HG02678 (cell line): ENCODE measurements around the gene TASL.
"Not testable (repeated sequence)": the region's sequence is repeated elsewhere in the genome, so short reads cannot be mapped to it uniquely, and the experiment has no call there.

Source experiments
- ATAC-seq: cut with Tn5 transposase; IDR thresholded peaks from one replicate; pipeline ENCODE4 v1.9.1; 2021; ENCODE audit warnings: mild to moderate bottlenecking, moderate library complexity; ENCODE audit not compliant: unreplicated experiment

Gene TASL

DNA sequence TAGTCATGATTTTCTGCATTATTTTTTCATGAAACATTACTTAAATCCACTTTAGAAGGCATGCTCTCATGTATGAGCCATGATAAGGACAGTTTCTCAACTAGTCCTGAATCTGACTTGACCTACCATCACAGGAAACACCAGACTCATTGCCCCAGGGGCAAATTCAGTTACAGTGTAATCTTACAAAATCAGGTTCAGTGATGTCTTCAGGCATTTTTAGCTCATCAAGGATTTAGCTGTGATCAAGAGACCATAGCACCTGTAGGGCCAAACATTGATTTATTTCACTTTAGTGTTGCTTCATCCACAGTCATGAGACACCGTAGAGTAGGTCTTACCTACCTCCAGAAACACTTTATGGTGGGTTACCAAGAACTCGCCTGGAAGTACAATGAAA is 3.1 kb upstream of the TASL start:
- no peak for ATAC-seq

DNA sequence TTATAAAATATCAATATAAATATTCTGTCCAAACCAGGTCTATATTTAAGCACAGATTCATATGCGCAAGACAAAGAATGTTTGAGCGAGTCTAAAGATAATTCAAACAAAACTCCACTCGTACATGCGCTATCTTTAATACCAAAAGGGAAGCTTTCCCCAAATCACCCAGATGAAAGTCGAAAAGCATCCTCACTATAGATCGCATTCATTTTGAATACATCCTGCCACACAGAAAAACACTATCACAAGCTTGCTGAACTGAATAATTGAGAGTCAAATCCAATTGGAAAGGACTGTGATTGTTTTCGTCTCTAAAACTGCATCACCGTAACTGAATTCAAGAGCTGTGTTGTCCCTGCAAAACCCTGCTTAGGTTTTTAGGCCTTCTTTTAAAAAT is 685 bp downstream of the TASL start:
- no peak for ATAC-seq

DNA sequence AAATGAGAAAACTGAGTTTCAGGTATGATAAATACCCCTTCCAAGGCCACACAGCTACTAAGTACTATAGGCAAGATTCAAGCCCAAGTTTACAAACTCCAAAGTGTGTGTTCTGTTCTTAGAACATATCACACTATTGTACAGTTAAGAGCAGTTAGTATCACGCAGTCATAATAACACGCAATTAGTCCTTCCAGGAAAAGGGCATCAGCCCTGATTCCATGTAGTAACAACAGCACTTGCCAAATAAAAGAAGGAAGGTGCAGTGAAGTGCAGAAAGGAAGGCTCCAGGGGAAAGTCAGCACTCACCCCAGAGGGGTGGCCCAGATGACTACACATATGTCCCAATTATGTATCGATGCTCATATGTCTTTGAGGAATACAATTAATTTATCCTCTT is 4.4 kb downstream of the TASL start:
- no peak for ATAC-seq

DNA sequence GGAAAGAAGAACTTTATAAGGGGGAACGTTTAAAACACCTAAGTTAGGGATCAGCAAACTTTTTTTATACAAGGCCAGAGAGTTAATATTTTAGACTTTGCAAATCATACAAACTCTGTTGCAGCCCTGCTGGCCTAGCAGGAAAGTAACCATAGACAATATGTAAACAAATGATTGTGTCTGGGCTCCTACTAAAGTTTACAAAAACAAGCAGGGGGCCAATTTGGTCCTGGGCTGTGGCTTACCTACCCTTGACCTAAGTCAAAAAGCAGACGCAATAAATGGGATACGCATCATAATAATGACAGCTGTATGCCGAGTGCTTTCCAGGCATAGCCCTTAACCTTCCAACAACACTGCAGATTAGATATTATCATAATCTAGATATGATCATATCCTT is 4.9 kb downstream of the TASL start:
- no peak for ATAC-seq

DNA sequence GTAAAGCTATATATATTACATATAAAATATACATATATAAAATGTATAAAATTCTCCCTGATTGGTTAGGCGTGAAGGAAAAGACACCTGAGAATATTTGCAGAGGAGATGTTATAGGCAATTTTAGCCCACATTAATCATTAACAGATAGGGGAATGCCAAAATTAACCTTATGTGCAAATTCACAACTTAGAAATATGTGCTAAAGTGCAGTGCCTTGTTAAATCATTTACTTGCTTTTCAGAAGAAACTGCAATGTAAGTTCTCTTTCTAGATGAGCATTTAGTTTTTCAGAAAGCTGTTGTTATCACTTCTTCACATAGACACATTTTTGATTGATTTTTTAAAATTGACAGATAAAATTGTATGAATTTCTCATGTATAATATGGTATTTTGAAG is 5.6 kb downstream of the TASL start:
- ATAC-seq = no peak

DNA sequence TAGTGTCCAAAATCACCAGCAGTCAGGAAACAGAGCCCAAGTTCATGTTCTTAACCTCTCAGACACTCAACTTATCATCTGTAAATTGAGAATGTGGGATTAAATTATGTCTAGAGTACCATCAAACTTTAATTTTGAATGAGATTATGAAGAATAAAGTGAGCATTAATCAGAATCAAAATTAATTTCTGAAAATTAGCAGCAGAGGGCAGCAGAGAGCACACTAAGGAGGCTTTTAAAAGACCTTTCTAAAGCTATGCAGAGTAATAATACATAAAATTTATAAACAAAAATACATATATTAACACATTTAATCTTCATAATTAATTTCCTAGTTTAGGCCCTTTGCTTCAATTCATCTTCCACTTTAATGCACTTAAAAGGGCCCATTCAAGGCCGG is 7.1 kb downstream of the TASL start:
- ATAC-seq = no peak

DNA sequence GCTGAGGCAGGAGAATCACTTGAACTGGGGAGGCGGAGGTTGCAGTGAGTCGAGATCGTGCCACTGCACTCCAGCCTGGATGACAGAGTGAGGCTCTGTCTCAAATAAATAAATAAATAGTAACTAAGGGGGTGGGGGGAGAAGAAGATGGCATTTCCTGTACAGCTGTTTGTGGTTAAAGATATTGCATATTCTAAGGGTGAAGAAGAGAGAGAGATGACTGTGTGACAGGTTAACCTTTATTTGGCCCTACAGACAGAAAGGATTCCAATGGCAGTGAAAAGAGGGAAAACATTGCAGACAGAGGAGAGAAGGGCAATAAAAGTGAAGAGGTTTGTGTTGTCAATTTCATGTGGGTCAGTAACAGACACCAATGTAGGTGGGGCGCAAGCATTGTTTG is 9.4 kb downstream of the TASL start:
- peak; percentile 76 for ATAC-seq

DNA sequence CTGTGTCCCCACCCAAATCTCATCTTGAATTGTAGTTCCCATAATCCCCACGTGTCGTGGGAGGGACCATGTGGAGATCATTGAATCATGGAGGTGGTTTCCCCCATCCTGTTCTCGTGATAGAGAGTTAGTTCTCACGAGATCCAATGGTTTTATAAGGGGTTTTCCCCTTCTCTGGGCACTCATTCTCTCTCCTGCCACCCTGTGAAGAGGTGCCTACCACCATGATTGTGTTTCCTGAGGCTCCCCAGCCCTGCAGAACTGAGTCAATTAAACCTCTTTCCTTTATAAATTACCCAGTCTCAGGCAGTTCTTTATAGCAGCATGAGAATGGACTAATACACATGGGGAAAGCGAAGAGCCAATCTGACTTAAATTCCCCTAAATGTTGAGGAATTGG is 14.5 kb downstream of the TASL start:
- ATAC-seq = not testable (repeated sequence)

DNA sequence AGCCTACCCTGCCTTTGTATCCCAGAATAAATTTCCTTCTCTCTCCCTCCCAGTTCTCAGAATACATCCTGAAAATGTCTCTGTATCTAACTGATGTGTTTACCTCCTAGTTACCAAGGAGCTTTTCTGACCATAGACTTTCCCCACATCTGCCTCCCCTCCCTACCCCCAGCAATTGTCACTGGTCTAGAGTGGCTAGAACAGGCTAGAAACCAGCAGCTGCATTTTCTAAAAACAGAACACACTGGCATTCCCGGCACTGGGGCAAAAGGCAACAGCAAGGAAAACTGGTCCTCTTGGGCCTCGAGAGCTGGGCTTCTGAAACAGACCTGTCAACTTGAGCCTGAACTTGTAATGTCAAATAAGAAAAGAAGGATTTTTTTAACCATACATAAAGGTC is 16.4 kb downstream of the TASL start:
- no peak for ATAC-seq

DNA sequence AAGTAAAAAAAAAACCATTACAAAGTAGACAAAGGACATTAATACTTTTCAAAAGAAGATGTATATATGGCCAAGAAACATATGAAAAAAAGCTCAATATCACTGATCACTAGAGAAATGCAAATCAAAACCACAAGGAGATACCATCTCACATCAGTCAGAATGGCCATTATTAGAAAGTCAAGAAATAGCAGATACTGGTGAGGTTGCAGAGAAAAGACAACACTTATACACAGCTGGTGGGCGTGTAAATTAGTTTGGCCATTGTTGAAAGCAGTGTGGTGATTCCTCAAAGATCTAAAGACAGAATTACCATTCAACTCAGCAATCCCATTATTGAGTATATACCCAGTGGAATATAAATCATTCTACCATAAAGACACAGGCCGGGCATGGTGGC is 39.3 kb downstream of the TASL start:
- peak; percentile 74 for ATAC-seq

DNA sequence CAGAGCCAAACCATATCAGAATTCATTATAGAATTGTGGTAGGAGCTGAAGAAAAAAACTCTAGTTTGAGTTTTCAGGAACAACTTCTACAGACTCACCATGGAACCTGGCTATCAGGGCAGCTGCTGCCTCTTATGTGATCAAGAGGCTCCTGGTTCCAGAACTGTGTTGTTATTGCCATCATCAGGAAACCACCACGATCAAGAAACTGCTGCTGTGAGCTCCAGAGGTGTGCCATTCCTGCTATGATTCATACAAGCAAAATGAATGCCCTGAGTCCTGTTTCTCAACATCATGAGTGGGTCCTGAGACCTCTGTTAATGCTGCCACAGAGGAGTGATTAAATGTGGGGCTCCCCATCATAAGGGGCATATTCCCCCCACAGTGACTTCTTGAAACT is 43.7 kb downstream of the TASL start:
- no peak for ATAC-seq

DNA sequence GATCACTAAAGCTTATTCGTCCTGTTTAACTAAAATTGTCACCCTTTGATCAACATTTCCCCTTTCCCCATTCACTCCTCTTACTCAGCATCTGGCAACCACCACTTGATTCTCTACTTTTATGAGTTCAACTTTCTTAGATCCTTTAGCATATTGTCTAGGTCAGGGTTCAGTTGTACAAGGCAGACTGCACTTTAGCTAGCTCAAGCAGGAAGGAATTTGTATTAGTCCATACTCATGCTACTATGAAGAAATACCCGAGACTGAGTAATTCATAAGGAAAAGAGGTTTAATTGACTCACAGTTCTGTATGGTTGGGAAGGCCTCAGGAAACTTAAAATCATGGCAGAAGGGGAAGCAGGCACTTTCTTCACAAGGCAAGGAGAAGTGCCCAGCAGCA is 44.3 kb downstream of the TASL start:
- no peak for ATAC-seq

DNA sequence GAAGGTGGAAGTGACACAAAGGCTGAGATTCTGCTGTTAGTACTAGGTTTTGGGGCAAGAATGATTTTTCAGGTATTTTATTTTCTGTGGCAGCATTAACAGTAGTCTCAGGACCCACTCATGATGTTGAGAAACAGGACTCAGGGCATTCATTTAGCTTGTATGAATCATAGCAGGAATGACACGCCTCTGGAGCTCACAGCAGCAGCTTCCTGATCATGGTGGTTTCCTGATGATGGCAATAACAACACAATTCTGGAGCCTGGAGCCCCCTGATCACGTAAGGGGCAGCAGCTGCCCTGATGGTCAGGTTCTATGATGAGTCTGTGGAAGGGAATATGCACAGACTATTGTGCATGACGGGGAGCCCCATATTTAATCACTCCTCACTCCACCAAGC is 47.0 kb downstream of the TASL start:
- ATAC-seq = no peak

DNA sequence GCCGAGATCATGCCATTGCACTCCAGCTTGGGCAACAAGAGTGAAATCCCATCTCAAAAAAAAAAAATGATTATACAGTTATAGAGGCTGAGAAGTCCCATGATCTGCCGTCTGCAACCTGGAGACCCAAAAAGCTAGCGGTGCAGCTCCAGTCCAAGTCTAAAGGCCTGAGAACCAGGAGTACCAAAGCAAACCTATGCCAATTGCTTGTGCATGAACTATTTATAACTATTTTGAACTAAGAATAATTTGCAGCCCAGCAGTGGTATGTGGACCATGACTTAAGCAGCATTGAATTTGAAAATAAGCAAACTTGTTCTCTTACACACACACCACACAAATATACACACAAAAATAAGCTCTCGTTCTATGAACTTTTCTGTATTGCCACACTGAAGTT is 51.8 kb downstream of the TASL start:
- no peak for ATAC-seq

DNA sequence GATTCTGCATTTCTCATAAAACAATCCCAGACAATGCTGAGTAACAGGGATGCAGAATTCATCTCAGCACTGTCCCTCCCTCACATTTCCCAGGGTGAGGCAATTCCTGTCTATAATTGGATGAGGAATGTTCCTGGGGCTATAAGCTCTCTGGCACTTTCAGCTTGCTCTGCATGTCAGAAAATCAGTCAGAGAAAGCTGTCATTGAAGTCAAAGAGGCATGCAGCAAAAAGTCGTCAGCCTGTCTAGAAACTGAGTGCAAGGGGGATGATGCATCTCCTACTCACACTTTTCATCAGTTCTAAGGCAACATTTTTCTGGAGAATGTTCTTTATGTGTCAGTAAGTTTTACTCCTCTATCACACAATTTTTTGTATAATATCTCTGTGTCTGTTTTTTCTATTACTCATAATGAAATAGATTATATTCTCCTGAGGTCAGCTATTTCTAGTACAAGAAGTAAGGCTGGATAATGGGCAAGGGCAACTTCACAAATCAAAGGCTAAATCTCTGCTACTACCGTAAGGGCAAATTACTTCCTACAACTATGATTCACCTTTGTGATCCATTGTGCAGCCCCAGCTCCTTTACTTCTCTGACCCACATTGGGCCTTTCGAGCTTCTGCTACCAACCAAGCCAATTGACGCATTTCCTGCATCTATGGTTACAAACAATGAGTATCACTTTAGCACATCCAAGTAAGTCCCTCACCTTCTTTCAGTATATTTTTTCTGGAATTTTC is 56.0 kb downstream of the TASL start:
- no peak for ATAC-seq

DNA sequence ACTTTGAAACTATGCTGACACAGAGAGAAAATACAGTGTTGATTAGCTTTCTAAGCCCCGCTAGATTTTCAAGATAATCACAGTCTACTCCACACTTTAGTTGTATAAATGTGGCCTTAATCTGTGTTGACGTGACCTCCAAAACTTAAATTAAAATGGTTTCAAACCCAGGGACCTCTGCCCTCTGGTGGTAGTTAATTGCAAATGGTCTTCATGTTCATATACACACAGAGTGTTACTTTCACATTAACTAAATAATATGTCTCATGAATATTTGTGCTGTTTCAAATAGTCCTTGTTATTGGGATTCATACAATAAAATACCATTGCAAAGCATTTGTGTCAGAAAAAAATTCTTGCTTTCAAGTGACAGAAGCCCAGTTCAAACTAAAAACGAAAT is 64.3 kb downstream of the TASL start:
- ATAC-seq = no peak
